Activated CD4-positive, alpha-beta T cell treated with anti-CD3 and anti-CD28 coated beads, Interleukin-2, amount 50 U/mL, for 24 hours (primary cell): ENCODE measurements around the gene IPO4.
"Not testable (repeated sequence)": the region's sequence is repeated elsewhere in the genome, so short reads cannot be mapped to it uniquely, and the experiment has no call there.

Experiments
- DNase-seq, 2 donors: peaks; one replicate each; pipeline ENCODE4 v3.0.0-alpha.2; 2020; ENCODE audit warnings: low read depth in 1 of 2, low spot score in 1 of 2

IPO4 gene, protein sequence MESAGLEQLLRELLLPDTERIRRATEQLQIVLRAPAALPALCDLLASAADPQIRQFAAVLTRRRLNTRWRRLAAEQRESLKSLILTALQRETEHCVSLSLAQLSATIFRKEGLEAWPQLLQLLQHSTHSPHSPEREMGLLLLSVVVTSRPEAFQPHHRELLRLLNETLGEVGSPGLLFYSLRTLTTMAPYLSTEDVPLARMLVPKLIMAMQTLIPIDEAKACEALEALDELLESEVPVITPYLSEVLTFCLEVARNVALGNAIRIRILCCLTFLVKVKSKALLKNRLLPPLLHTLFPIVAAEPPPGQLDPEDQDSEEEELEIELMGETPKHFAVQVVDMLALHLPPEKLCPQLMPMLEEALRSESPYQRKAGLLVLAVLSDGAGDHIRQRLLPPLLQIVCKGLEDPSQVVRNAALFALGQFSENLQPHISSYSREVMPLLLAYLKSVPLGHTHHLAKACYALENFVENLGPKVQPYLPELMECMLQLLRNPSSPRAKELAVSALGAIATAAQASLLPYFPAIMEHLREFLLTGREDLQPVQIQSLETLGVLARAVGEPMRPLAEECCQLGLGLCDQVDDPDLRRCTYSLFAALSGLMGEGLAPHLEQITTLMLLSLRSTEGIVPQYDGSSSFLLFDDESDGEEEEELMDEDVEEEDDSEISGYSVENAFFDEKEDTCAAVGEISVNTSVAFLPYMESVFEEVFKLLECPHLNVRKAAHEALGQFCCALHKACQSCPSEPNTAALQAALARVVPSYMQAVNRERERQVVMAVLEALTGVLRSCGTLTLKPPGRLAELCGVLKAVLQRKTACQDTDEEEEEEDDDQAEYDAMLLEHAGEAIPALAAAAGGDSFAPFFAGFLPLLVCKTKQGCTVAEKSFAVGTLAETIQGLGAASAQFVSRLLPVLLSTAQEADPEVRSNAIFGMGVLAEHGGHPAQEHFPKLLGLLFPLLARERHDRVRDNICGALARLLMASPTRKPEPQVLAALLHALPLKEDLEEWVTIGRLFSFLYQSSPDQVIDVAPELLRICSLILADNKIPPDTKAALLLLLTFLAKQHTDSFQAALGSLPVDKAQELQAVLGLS

DNA sequence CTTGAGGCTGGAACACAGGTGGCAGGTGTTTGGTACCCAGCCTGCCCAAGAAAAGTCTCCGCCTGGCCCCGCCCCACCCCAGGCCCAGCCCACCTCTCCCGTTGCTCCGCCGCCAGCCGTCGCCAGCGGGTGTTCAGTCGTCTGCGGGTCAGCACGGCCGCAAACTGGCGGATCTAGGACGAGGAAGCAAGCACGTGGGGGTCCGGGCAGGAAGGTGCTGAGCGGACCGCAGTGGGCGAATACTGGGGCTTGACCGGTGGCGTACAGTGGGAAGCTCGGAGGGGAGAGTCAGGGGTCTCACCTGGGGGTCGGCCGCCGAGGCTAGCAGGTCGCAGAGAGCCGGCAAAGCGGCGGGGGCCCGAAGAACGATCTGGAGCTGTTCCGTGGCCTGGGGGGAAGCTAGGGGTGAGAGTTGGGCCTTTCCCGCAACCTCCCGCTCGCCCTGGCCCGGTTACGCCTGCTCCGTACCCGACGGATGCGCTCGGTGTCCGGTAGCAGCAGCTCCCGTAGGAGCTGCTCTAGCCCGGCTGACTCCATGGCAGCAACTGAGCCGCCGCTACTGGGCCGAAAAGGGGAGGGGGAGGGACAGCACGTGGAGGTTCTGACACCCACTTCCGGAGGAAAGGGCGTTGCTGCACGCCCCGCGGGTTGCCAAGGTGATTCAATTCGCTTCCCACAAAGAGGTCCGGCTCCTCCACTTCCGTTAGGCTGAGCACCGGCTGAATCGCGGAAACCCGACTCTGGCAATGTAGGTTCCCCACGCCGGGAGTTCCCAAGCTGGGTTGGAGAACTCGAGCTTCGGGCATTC lies at the start of gene IPO4:
TSS of gene IPO4 (minus strand) at position 566 of the 808 bp plus-strand sequence. CDS start at position 537, 29 bp downstream.
- DNase-seq = peak; percentile 80 to 96

DNA sequence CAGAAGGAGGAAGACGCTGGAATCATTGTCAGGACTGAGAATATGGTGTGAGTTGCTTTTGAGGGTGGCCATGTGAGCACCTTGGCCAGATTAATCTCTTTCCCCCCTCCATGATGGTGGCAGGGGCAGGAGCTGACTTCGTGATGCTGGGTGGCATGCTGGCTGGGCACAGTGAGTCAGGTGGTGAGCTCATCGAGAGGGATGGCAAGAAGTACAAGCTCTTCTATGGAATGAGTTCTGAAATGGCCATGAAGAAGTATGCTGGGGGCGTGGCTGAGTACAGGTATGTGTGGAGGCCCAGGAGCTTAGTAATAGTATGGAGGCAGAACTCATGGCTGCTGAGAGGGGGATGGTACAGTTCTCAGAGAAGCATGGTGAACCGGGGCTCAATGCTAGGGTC lies 49.5 kb upstream of the IPO4 start:
- no peak for DNase-seq

DNA sequence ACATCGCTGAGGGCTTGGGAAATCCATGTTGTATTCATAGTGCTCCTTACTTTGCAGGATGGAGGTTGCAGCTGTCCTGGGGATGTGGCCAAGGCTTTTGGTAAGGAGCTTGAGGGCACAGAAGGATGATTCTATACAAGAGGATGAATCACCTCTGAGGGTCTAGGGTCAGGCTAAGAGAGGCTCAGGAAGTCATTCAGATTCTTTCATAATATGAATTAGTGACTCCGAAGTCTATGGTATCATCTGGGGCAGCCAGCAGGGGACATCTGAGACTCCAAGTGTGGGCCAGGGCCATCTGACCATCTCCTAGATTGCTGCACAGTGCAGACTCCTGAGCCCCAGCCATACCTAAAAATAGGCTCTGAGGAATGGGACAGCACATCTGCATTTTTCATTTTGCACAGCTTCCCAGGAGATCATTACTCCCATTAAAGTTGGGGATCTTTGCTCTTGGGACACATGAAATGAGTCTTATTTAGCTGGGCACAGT lies 48.9 kb upstream of the IPO4 start:
- no peak for DNase-seq

DNA sequence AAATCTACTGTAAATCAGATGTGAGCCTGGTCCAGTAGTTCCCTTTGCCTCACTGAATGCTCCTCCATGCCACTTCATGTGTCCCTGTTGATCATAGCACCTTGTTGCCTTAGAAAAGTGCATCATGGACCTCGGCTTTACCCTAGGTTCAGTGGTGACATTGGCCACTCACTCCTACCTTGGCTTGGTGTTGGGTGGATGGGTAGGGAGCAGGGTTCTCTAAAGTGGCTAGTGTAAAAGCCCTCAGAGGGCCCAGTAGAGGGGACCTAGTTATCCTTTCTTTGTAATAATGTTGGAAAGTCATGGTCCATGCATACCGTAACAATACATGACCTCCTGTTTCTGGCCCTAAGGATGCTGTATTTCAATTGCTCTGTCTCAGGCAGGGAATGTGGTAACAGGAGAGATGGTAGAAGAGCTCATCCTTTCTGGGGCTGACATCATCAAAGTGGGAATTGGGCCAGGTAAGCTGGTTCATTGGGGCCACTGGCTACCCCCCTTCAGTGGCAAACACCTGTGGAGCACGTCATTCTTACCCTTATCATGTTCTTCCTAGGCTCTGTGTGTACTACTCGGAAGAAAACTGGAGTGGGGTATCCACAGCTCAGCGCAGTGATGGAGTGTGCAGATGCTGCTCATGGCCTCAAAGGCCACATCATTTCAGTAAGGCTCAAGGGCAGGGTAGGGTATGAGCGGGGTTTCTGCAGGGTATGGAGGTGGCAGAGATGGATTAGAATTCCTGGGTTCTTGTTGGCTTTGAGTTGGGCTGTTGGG lies 48.3 kb upstream of the IPO4 start:
- DNase-seq = no peak

DNA sequence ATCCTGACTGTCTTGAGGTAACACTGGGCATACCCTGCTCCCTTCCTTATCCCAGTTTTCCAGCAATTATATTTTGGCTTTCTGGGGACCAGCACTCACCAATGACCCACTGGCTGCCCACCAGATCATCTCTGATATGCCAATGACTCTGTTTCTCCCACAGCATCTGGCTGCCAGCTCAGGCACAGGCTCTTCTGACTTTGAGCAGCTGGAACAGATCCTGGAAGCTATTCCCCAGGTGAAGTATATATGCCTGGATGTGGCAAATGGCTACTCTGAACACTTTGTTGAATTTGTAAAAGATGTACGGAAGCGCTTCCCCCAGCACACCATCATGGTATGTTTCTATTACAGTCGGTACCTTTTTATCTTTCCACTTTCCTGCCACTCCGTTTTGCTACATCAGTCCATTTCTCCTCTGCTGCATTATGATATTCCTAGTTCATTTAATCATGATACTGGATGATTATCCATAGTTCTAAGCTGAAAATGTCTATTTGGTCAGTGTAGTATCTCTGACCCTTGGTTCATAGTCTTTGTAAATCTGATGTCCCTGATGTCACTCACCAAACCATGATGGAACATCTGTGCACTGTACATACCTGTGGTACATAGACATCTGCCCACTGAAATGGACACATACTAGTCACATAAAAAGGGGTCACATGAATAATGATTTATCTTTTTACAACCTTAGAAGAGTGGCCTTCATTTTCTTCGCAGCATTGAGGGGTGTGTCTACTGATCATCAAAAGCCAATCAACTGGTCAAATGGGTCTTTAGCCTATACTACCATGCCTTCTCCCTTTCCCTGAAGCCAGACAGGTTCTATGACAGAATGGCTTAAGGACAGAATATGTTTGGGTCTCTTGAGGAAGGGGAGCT lies 47.4 kb upstream of the IPO4 start:
- no peak for DNase-seq

DNA sequence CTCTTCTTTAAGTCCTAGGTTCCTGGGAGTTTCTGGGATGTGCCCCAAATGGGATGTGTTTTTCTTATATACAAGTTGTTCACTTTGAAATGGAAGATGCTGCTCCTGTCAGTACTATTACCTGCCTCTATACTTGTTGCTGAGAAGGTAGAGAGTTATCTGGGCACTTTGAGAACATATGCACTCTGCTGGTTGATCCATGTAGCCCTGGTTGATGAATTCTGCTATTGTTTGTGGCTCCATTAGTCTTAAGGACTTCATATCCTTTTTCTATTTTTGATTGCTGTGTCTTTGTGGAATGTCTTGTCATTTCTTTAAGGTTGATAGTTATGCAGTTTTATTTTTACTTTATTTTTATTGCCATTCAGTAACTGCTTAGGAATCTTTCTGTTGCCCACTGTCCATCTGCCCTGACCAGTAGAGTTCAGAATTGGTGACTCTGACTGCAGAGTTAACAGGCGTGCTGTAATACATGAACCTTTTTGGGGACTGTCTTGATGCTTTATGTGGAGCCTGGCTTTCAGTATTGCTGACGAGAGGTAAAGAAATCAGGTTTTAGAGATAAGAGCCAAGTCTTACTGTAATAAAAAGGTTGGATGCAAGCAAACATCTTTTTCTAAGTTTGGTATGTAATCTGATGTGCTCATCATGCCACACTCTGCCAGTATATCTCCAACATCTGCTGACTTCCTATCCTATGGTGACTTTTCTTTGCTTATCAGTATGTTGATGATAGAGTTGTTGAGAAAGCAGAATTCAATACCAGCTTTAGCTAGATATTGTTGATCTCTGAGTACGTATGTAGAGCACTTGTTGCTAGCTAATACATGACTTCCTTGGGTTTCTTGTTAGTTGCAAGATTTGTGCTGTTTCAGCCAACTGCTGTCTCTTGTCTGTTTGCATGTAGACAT lies 45.7 kb upstream of the IPO4 start:
- DNase-seq = no peak

DNA sequence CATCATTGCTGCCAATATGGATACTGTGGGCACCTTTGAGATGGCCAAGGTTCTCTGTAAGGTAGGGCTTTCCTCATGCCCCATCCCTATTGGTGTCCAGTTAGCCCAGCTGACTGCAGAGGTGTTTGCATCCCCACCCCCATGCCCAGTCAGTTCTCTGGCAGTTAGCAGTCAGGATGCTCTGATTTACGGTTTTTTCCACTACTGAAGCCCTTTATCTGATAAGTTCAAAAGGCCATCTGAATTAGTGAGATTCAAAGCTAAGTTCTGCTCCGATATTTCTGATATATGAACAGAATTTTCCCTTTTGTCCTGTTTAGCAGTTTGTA lies 44.9 kb upstream of the IPO4 start:
- DNase-seq = no peak

DNA sequence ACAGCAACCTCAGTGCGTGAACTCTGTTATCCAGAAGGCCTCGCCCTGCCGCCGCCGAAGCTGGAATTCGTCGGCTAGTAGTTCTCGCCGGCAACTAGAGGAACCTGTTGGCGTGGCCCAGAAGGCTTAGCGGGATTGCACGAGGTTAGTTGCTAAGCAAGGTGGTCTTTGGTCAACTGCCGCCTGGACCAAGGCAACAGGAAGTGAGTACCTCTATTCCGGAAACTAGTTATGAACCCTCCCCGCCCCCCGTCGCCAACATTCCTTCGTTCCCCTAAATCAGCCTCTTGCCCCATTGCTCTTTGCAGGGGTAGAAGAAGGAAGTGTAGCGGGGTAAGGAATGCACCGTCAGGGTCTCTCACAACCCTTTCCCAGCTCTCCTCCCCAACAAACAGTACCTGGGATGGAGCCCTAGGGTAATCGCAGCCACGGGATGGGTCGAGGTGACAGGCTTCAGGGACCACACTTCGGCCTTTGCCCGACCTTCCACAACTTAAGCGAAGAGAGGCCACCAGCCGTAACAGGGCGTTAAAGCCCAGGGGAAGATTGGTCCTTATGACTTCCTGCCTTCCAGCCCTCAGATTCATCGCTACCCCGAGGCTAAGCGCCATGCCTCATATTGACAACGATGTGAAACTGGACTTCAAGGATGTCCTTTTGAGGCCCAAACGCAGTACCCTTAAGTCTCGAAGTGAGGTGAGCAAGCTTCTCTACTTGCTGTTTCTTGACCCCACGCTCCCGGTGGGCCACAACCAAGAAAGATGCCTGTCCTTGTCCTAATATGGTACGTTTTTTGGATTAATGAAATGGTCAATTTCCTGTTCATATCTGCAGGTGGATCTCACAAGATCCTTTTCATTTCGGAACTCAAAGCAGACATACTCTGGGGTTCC lies 44.3 kb upstream of the IPO4 start, which contains the start of gene GMPR2:
TSS of gene GMPR2 (plus strand) at position 285 of the 893 bp plus-strand sequence. CDS start at position 610, 325 bp downstream.
- DNase-seq = no peak

DNA sequence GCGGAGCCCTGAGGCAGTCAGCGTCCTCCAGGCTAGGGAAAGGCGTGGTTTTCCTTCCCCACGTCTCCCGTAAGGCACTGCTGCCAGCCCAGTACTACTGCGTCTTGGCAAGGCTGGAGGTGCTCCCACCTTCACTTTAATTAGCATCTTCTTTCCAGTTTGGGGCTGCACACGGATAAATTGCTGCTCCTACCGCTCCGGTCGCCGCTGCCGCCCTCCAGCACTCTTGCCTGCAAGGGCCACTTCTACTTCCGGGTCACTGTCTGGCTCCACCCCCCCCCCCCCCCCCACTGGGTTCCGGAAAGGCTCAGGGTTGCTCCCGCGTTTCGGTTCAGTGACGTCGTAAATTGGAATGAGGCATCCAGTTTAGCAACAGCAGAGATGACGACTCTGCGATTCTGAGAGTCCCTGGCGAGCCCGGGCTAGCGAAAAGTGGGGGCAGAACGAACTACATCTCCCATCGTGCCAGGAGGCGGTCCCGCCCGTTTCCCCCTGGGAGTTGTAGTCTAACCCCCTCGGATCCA lies 43.6 kb upstream of the IPO4 start, which contains the start of gene NEDD8:
TSS of gene NEDD8 (minus strand) at position 247 of the 524 bp plus-strand sequence. CDS start at position 147, 100 bp downstream.
- peak; percentile 83 to 91 for DNase-seq

DNA sequence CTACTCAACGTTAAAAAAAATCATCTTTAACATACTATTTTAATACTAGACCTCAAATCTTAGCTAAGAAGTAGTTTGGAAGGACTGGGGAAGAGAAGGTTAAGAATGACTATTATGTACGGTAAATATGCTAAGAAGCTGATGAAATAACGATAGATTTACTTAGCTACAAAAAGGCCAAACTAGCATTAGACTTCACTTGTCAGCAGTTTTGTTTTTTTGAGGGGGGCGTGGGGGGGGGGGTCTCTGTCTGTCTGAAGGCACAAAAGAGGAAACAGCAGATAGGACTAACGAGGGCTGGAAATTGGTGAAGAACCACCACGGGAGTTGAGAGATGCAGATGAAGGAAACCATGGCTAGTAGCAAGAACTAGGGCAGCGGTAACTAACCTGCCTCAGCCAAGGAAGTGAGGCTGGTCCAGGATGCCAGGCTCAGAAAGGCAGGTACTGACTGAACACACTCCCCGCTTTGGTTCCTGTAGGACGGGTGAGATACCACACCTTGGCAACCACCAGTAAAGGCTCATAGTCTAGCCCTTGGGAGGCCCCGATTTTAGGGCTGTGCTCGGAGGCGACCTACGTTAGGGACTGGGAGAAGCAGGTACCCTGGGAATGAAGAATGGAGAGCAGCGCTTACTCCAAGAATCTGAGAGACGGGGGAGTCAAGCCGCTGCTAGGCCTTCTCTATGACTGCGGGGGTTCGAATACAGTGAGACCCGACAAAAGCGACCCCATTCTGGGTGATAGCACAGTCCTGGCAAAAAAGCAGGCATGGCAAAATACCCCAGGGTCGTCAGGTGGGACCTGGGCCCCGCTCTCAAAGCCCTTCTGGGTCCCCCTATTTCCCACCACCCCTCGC lies 42.9 kb upstream of the IPO4 start:
- peak in 1 of 2 donors; percentile 15 for DNase-seq

DNA sequence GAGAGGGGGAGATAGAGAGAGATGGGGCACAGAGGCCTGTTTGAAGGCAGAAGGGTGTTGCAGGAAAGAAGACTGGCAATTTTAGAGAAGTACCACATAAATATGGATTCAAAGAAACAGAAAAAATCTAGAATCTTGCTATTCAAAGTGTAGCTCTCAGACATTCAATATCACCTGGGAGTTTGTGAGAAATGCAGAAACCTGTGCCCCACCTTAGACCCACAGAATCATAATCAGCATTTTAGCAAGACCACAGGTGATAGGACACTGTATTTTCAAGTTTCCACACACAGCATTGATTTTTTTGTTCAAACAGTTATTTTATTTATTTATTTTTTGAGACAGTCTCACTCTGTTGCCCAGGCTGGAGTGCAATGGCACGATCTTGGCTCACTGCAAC lies 40.3 kb upstream of the IPO4 start:
- no peak for DNase-seq

DNA sequence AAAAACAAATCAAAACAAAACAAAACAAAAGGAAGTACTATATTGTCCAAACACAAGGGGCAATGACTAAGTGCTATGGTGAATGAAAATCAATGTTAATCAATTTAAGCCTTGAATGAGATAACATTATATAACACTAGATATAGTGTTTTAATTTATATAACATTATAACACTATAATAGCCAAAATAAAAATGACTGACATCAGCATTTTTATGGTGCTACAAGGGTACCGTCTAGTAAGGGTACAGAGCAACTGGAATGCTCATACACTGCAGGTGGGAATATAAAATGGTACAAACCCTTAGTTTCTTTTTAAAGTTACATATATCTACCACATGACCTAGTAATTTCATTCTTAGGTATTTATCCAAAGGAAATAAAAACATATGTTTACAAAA lies 37.9 kb upstream of the IPO4 start:
- DNase-seq = no peak

DNA sequence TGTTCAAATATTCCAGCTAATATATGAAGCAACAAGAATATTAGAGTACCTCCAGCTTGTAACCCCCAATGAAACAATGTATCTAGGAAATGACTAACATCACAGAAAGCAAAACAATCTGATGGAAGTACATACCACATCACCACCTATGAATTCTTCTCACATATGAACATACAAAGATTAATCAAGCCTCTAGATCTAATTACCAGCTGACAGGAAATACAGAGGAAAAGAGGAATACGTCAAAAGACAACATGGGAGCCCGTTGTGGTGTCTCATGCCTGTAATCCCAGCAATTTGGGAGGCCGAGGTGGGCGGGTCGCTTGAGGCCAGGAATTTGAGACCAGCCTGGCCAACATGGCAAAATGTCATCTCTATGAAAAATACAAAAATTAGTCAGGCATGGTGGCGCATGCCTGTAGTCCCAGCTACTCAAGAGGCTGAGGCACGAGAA lies 36.0 kb upstream of the IPO4 start:
- no peak for DNase-seq

DNA sequence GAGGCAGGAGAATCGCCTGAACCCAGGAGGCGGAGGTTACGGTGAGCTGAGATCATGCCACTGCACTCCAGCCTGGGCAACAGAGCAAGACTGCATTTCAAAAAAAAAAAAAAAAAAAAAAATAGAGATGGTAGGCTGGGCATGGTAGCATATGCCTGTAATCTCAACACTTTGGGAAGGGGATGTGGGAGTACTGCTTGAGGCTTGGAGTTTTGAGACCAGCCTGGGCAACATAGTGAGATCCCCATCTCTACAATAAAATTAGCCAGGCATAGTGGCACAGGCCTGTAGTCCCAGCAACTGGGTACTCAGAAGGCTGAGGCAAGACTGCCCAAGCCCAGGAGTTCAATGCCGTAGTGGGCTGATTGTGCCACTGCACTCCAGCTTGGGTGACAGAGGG lies 34.4 kb upstream of the IPO4 start:
- DNase-seq = not testable (repeated sequence)

DNA sequence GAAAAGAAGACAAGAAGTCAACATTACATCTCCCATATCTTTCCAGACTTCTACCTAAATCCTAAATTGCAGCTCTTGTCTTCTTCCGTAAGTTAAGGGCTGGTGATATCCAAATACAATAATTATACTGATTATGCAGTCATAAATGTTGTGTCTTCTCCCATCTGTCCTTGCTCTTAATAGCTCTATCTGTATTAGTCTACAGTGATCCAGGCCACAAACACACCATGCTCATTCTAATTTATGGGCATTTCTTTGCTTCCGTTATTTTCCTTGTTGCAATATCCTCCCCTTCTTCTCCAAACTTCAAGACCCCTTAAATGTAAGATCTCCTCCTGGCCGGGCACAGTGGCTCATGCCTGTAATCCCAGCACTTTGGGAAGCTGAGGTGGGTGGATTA lies 30.9 kb upstream of the IPO4 start:
- no peak for DNase-seq

DNA sequence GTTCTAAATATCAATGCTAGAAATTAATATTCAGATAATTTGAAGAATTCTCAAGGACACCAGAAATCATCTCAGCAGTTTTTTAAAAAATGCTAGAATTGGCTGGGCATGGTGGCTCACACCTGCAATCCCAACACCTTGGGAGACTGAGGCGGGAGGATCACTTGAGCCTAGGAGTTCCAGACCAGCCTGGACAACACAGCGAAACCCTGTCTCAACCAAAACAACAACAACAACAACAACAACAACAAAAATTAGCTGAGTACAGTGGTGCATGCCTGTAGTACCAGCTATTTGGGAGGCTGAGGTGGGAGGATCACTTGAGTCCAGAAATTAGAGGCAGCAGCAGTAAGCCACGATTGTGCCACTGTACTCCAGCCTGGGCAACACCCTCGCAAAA lies 30.5 kb upstream of the IPO4 start:
- no peak for DNase-seq
